B cell (primary cell): Measurements from ENCODE around the gene ATAD2B.

Source experiments
- CTCF ChIP-seq: fragments of 200-600 bp; IDR thresholded peaks from one replicate; pipeline ENCODE4 v1.8.0; 2022; ENCODE audit warnings: antibody characterized with exemption, mild to moderate bottlenecking
- EZH2 ChIP-seq: IDR thresholded peaks from 2 replicates; pipeline ENCODE4 v1.6.1; 2012; ENCODE audit warnings: borderline replicate concordance, low read depth, mild to moderate bottlenecking, moderate library complexity, low read length; ENCODE audit not compliant: insufficient read depth, poor library complexity, severe bottlenecking

DNA sequence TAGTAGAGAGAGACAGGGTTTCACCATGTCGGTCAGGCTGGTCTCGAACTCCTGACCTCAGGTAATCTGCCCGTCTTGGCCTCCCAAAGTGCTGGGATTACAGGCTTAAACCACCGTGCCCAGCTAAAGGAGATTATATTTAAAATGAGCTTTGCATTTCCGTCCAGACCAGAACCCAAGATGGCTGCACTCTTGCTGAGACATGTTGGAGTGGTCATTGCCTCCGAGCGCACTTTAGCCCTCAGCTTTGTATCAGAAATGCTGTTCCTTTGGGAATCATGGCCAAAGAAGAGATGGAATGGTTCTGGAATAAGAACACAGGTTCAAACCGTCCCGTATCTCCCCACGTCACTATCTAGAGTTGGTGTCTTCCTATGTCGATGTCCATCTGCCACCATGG lies 16.7 kb upstream of the ATAD2B start:
- TF ChIP-seq CTCF (no peak), EZH2 (no peak)
